ENCODE results near the gene TMEM184C. TPM values are rescaled to one million over a fixed set of nuclear protein-coding genes. Genes with fewer than 3 reads are reported as not detected.

The TMEM184C gene
- total and polyA plus RNA-seq, 2 of the 8 experiments (the other 6 are each of a cell fraction or from before 2014, with no cell fraction given): 11.1 to 42.4 TPM

DNA sequence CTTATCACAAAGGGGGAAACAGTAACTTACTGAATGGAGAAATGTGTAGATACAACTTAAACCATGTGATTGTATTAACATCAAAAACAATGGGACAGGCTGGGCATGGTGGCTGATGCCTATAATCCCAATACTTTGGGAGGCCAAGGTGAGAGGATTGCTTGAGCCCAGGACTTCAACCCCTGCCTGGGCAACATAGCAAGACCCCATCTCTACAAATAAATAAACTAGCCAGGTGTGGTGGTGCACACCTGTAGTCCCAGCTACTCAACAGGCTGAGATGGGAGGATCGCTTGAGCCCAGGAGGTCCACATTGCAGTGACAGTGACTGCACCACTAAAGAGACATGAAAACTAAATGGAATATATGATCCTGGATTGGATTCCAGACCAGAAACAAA is 26.4 kb downstream of the TMEM184C start:
- no peak overlapping the region for H3K18ac ChIP-seq (ENCODE audit: extremely low read depth, low read length)
- H2BK5ac ChIP-seq (ENCODE audit: low read depth, low read length): no peak overlapping the region
- no peak overlapping the region for H3K27ac ChIP-seq (ENCODE audit: low read depth, low read length)
- H3K79me1 ChIP-seq (ENCODE audit: low read depth, low read length): no peaks in the 10 kb centered on the region; the same call in 1 of the 2 replicates
- H4K5ac ChIP-seq (ENCODE audit: insufficient read length, low read depth, low read length): no peak overlapping the region
- H2BK12ac ChIP-seq (ENCODE audit: low read depth, low read length): no peak overlapping the region
- no peak for DNase-seq (ENCODE audit: low read depth in 1 of 2, low spot score in 2 of 2)
- no peak overlapping the region for H2BK20ac ChIP-seq (ENCODE audit: low read length)
- no peak overlapping the region for H3K4me2 ChIP-seq (ENCODE audit: insufficient read depth in 1 of 2, low read depth in 2 of 2, low read length in 2 of 2)
- ChIA-PET POLR2A (ENCODE audit: partially characterized antibody) (interaction anchor here (2.1 kb wide), 1 partner anchor 25 kb away, joined by 5 read pairs; the partner anchor contains the start of gene TMEM184C), CTCF (ENCODE audit: partially characterized antibody) (interaction anchor here (0.6 to 1.2 kb wide), 4 partner anchors 204 to 1672 kb away, joined by 3 to 7 read pairs (median 3); no protein-coding TSS in a partner anchor)
- FAIRE-seq: no peak
- H3K23me2 ChIP-seq (ENCODE audit: low read depth, low read length): no peaks in the 10 kb centered on the region
- H3K36me3 ChIP-seq (ENCODE audit: control insufficient read depth in 2 of 4, insufficient read depth in 4 of 4, low read length in 3 of 4): peaks cover 0 to 10% (median 3%) of the 10 kb centered on the region in 4 experiments; a peak in 4 of 8 replicates
- H3K56ac ChIP-seq (replicated peaks; ENCODE audit: insufficient read length, low read depth, low read length): no peak overlapping the region
- H4K8ac ChIP-seq (ENCODE audit: extremely low read depth, insufficient read depth, low read length): no peak overlapping the region
- no peaks in the 10 kb centered on the region for H4K20me1 ChIP-seq (replicated peaks in 1 of 2; ENCODE audit: control insufficient read depth in 1 of 2, insufficient read depth in 2 of 2, low read length in 2 of 2)
- no peak overlapping the region for H3K14ac ChIP-seq (ENCODE audit: insufficient read length)
- H2BK15ac ChIP-seq (ENCODE audit: low read length): no peak overlapping the region
- H2BK120ac ChIP-seq (replicated peaks; ENCODE audit: low read depth, low read length): no peak overlapping the region
- H2AK5ac ChIP-seq (ENCODE audit: low read depth, low read length): no peak overlapping the region
- 100% methylated on average over 1 of the region's 1 CpG; no CpG with 5 or more reads in 1 of the 2 experiments for WGBS, 2 experiments (ENCODE audit: extremely low coverage in 1 of 2, insufficient coverage in 1 of 2, insufficient read length in 1 of 2, insufficient replicate concordance in 2 of 2, low coverage in 1 of 2, low lambda C conversion rate in 2 of 2, missing lambda C conversion rate in 1 of 2)
- no peak overlapping the region for H3K4ac ChIP-seq (replicated peaks; ENCODE audit: insufficient read length, low read depth, low read length)
- no peaks in the 10 kb centered on the region for H3K9me3 ChIP-seq (ENCODE audit: insufficient read depth in 2 of 2, low read depth in 1 of 2, low read length in 1 of 2)
- no peak overlapping the region for H4K91ac ChIP-seq (replicated peaks; ENCODE audit: insufficient read length, low read length)
- H3K9ac ChIP-seq (replicated peaks in 1 of 4; ENCODE audit: extremely low read depth in 1 of 4, low read depth in 3 of 4, low read length in 3 of 4): no peak overlapping the region
- H3K79me2 ChIP-seq (ENCODE audit: control insufficient read depth in 1 of 2, insufficient read depth in 2 of 2, low read length in 2 of 2): peaks cover 0 to 8% of the 10 kb centered on the region in 2 experiments; a peak in 1 of 4 replicates
- H3K23ac ChIP-seq (ENCODE audit: insufficient read length): no peak overlapping the region
- TF ChIP-seq ATF2 (IDR thresholded peaks at IDR 0.05; ENCODE audit: low read length): no peak
- TF ChIP-seq YY1 (IDR thresholded peaks at IDR 0.05; ENCODE audit: low read depth, low read length): no peak
- no peak for TF ChIP-seq POLR2AphosphoS5 (IDR thresholded peaks at IDR 0.05; ENCODE audit: low read depth, low read length)
- TF ChIP-seq MAX (IDR thresholded peaks at IDR 0.05): no peak
- TF ChIP-seq POU5F1 (IDR thresholded peaks at IDR 0.05; ENCODE audit: low read depth, low read length): no peak
- H2AFZ ChIP-seq (ENCODE audit: low read length): no peak overlapping the region
- peaks cover 0 to 5% (median 1%) of the 10 kb centered on the region in 4 experiments; a peak in 2 of 7 replicates for H3K4me1 ChIP-seq (replicated peaks in 1 of 4; ENCODE audit: control insufficient read depth in 3 of 4, insufficient read depth in 4 of 4, low read length in 3 of 4)
- no peaks in the 10 kb centered on the region for H3K27me3 ChIP-seq (replicated peaks in 1 of 4; ENCODE audit: control insufficient read depth in 3 of 4, extremely low read depth in 1 of 4, insufficient read depth in 3 of 4, low read length in 3 of 4)
- no peak overlapping the region for H3K4me3 ChIP-seq (ENCODE audit: extremely low read depth in 1 of 4, insufficient read depth in 2 of 4, low read depth in 3 of 4, low read length in 4 of 4)

Data from H1 (cell line).